Heart left ventricle (tissue), 16 donors: ENCODE data around the gene ODF2L. TPM values are rescaled to one million over a fixed set of nuclear protein-coding genes. Genes with fewer than 3 reads are reported as not detected.

Source experiments
- ATAC-seq, 4 donors: fragments of 200-7000 bp; cut with Tn5 transposase; one replicate each; pipeline ENCODE4 v1.9.1; 2020 to 2022; ENCODE audit warnings: moderate library complexity in 4 of 4, mild to moderate bottlenecking in 3 of 4, moderate number of reproducible peaks in 1 of 4
- DNase-seq, 5 donors: peaks; one replicate each; pipeline ENCODE4 v3.0.0-alpha.2; 2020
- H3K27ac ChIP-seq, 12 donors: fragments of 200-600 bp; sonication (generic) in 4 of 12; one replicate each; pipeline versions ENCODE4 v1.5.0 to v1.8.0; 2016 to 2022; ENCODE audit warnings: mild to moderate bottlenecking in 2 of 12
- H3K27me3 ChIP-seq, 9 donors: fragments of 200-600 bp; sonication (generic) in 2 of 9; one replicate each; pipeline versions ENCODE4 v1.5.1 to v1.8.0; 2016 to 2022; ENCODE audit warnings: mild to moderate bottlenecking in 3 of 9
- H3K36me3 ChIP-seq, 9 donors: fragments of 200-600 bp; sonication (generic) in 2 of 9; one replicate each; pipeline versions ENCODE4 v1.5.0 to v1.8.0; 2018 to 2022; ENCODE audit warnings: mild to moderate bottlenecking in 2 of 9
- H3K4me1 ChIP-seq, 12 donors: fragments of 200-600 bp; sonication (generic) in 4 of 12; one replicate each; pipeline versions ENCODE4 v1.5.0 to v1.8.0; 2016 to 2022; ENCODE audit warnings: mild to moderate bottlenecking in 3 of 12
- H3K4me3 ChIP-seq, 12 donors: fragments of 200-600 bp; sonication (generic) in 4 of 12; one replicate each; pipeline versions ENCODE4 v1.5.0 to v1.8.0; 2017 to 2022; ENCODE audit warnings: mild to moderate bottlenecking in 9 of 12, moderate library complexity in 4 of 12
- H3K9me3 ChIP-seq, 12 donors: fragments of 200-600 bp; sonication (generic) in 4 of 12; one replicate each; pipeline versions ENCODE4 v1.5.0 to v1.8.0; 2016 to 2022; ENCODE audit warnings: mild to moderate bottlenecking in 1 of 12
- POLR2A ChIP-seq, 2 donors: fragments of 450-650 bp; IDR thresholded peaks; one replicate each; pipeline ENCODE4 v1.6.1; 2017; ENCODE audit warnings: antibody characterized with exemption in 2 of 2, mild to moderate bottlenecking in 2 of 2, moderate library complexity in 2 of 2
- WGBS, 4 donors: extraction: QIAGEN DNeasy Blood & Tissue Kit in 2 of 4; methylation state at CpG; one replicate each; pipeline versions ENCODE4 v1.1.5 to v1.1.7; 2013 to 2018; 5-methylcytosine and 5-hydroxymethylcytosine counted together
- intact Hi-C, 10 donors: fragments of 100-400 bp; cut with DNase I; formaldehyde crosslinking; loops; one replicate each; pipeline versions ENCODE4 v1.11.1 to v1.14.2; 2022
- microRNA-seq, 4 donors: library from miRNA; unstranded; fragments of <30 nt; microRNA quantifications; one replicate each; pipeline versions ENCODE4 to v1.2.0, GENCODE V29; 2017 to 2020
- polyA plus RNA-seq, 2 donors: library from polyadenylated mRNA; stranded (reverse); fragments of 200-250 nt; gene quantifications; one replicate each; pipeline ENCODE4 v1.2.3, GENCODE V29; 2013
- total RNA-seq, 9 donors: library from RNA; depleted of rRNA in 2 of 9; stranded (reverse); fragments of >200 nt in 2 of 9; fragmentation: NEBNext Ultra II Directional in 3 of 9; extraction: Animal tissue kit (Norgen Biotek cat#: 25700) in 3 of 9; gene quantifications; one replicate each; pipeline versions ENCODE4 v1.1.0 to v1.2.4, GENCODE V29; 2016 to 2023
- TF ChIP-seq, protein P1 (sequence below), 12 donors: fragments of 200-600 bp; sonication (generic) in 4 of 12; IDR thresholded peaks; one replicate each; pipeline versions ENCODE4 v1.5.0 to v1.8.0; 2018 to 2022; ENCODE audit warnings: antibody characterized with exemption in 12 of 12, mild to moderate bottlenecking in 5 of 12
- donor health status: ischemic (EF 13 %, LVEDD 7.1; RV severe dilation, severe dysfunction).
- donor health status: healthy with polysubstance abuse.
- donor health status: DM: no; HTN: yes; CAD: no.
- donor health status: DM: no; HTN: no; CAD: no.
- donor health status: ischemic (EF 25% LVEDD 6.9; RV normal size, moderate dysfunction).
- donor health status: ischemic (EF 25% LVEDD 5.7; RV mildly dilated, moderate dysfunction).
- donor health status: healthy.
- donor health status: DM: yes; HTN: yes; CAD: no.
- donor health status: ischemic (EF 35%, LVEDD 5.7; RV mildly dilated, moderate dysfunction).
- donor health status: nonischemic (EF 11% LVEDD 7.7; RV severe dilation, severe dysfunction).
- donor health status: DM: yes; HTN: yes; CAD: no.
- donor health status: PGD.
- donor health status: ischemic (EF 29% LVEDD 5.4; RV normal size, mild dysfunction).
- donor health status: nonischemic (EF 23%, LVEDD 6.1; RV moderate dilation, normal function).

The ODF2L gene
- total and polyA plus RNA-seq, 11 donors = 6.2 to 23.7 (median 12.3) TPM

DNA sequence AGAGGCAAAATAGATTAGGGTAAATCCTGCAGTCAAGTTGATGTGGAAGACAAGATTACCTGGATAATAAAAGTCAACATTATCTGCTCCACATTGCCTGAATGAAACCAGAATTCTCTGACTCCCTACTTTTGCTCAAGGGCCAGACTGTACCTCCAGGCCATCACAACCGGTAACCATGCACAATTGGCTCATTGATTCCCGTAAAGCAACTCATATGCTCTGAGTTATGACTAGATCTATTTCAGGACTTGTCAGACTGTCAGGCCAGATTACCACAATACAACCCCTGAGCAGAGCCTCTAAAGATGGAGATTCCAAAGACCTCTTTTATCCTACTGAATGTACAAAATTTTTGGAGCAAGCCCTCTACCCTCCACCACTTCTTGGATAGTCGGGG, 90.4 kb downstream of the ODF2L start:
- H3K4me1 ChIP-seq = no peaks in the 10 kb centered on the region
- no peak for ATAC-seq
- 86 to 91% (median 87%) methylated on average over 3 of the region's 3 CpGs for WGBS, 4 donors
- no peak overlapping the region for H3K4me3 ChIP-seq
- no peaks in the 10 kb centered on the region for H3K9me3 ChIP-seq
- TF ChIP-seq, protein P1, sequence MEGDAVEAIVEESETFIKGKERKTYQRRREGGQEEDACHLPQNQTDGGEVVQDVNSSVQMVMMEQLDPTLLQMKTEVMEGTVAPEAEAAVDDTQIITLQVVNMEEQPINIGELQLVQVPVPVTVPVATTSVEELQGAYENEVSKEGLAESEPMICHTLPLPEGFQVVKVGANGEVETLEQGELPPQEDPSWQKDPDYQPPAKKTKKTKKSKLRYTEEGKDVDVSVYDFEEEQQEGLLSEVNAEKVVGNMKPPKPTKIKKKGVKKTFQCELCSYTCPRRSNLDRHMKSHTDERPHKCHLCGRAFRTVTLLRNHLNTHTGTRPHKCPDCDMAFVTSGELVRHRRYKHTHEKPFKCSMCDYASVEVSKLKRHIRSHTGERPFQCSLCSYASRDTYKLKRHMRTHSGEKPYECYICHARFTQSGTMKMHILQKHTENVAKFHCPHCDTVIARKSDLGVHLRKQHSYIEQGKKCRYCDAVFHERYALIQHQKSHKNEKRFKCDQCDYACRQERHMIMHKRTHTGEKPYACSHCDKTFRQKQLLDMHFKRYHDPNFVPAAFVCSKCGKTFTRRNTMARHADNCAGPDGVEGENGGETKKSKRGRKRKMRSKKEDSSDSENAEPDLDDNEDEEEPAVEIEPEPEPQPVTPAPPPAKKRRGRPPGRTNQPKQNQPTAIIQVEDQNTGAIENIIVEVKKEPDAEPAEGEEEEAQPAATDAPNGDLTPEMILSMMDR (IDR thresholded peaks at IDR 0.05) = no peak
- TF ChIP-seq POLR2A (IDR thresholded peaks at IDR 0.05) = no peak
- no peak for DNase-seq
- H3K36me3 ChIP-seq = no peaks in the 10 kb centered on the region
- no peaks in the 10 kb centered on the region for H3K27me3 ChIP-seq
- intact Hi-C loops = no loop called here
- no peak overlapping the region for H3K27ac ChIP-seq

DNA sequence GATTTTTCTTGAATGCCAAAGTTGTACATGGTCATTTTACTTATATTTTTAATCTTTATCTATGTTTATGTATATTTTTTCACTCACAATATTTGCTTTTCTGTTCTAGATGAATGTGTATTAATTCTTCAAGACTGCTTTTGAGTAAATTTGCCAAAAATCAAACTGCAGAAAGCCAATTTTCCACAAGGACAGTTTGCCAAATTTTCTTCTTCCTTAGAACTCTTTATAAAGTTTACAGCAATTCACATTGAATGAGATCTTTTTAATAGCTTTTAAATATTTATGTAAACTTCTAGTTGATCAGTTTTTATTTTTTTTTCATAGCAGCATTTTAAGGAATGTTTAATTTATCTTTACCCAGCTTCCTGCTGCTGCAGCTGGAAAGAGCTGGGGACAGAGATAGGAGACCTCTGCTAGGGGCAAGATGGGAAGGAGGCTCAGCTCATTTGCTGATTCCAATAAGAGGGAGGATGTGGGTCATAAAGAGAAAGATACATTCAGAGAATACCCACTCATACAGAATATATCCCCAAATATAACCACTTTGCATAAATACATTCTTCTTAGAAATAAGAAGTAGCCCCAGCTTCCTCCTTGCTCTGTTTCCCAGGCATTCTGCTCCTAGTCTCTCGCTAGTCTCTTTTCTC, 93.0 kb downstream of the ODF2L start:
- intact Hi-C loops = no loop called here
- no peak for DNase-seq
- H3K27ac ChIP-seq = no peak overlapping the region
- H3K4me3 ChIP-seq = no peak overlapping the region
- peaks cover 0 to 8% (median 0%) of the 10 kb centered on the region in 12 donors for H3K9me3 ChIP-seq
- ATAC-seq = no peak
- 62 to 79% (median 69%) methylated on average over 1 of the region's 1 CpG for WGBS, 4 donors
- H3K4me1 ChIP-seq = no peaks in the 10 kb centered on the region
- H3K27me3 ChIP-seq = no peaks in the 10 kb centered on the region
- H3K36me3 ChIP-seq = no peaks in the 10 kb centered on the region
- TF ChIP-seq, protein P1 (IDR thresholded peaks at IDR 0.05) = no peak
- TF ChIP-seq POLR2A (IDR thresholded peaks at IDR 0.05) = no peak

Small RNA genes within 50 kb of the gene (microRNA-seq; reads per million reads assigned to microRNA genes)
- 0 reads per million in 4 donors for gene MIR7856

Other genes starting within 250 kb of the ODF2L start
- gene COL24A1, start 239.6 kb downstream of the ODF2L start, total RNA-seq = 1 to 10 TPM in 3 of 9 donors, under 1 TPM in 6; 0.16 to 2.8 (median 0.47) TPM
- gene COL24A1, start 239.6 kb downstream of the ODF2L start, polyA plus RNA-seq = under 1 TPM; 0.07 to 0.23 TPM
- gene CLCA2, start 27.8 kb upstream of the ODF2L start, total RNA-seq = under 1 TPM in 2 of 9 donors, not detected in 7; 0.16 to 0.24 TPM
- gene CLCA2, start 27.8 kb upstream of the ODF2L start, polyA plus RNA-seq = under 1 TPM in 1 of 2 donors, not detected in 1; 0.07 TPM
- under 1 TPM in 1 of 9 donors, not detected in 8; 0.07 TPM for gene CLCA1, start 72.6 kb upstream of the ODF2L start, total RNA-seq
- under 1 TPM in 1 of 2 donors, not detected in 1; 0.06 TPM for gene CLCA1, start 72.6 kb upstream of the ODF2L start, polyA plus RNA-seq
- under 1 TPM in 1 of 9 donors, not detected in 8; 0.51 TPM for gene CLCA4, start 150.8 kb upstream of the ODF2L start, total RNA-seq
- gene CLCA4, start 150.8 kb upstream of the ODF2L start, polyA plus RNA-seq = under 1 TPM in 1 of 2 donors, not detected in 1; 0.14 TPM